T-helper 2 cell (primary cell): ENCODE results near the gene ANKRD13D.
"Not testable (repeated sequence)": the region's sequence is repeated elsewhere in the genome, so short reads cannot be mapped to it uniquely, and the experiment has no call there.

Experiments
- DNase-seq, 5 experiments: peaks; one replicate each; pipeline versions ENCODE4 v3.0.0 to v3.0.0-alpha.2; 2012 to 2022

The ANKRD13D gene

DNA sequence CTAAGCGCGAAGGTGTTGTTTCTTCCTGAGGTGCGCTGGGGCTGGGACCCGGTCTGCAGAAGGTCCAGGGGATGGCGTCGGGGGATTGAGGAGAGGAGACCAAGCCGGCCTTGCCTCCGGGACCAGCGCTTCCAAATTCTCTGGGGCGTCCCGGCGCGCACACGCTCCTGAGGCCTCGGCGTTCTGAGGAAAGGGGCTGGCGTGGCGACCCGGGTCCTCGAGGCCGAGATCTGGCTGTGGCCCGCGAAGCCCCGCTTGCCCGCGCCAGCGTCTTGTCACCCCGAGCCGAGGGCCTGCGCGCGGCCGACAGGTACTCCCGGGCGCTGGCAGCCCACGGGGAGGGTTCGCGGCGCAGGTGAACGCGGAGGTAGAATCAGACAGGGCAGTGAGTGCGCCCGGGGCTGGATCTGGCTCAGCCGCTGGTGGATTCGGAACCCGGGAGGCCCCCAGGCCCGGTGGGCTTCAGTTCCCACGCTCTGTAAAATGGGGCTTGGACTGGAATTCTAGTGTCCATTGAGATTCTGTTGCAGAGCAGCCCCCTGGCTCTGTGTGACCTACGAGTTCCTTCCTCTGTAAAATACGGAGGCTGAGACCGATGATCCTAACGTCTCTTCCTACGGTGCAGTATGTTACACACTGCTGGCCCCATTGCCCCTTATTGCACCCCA is 28.9 kb downstream of the ANKRD13D start:
- peak in 1 of 5 experiments; percentile 30 for DNase-seq

GRCh38 chr11:67318876-67319275 is 29.8 kb downstream of the ANKRD13D start:
- DNase-seq = not testable (repeated sequence)

GRCh38 chr11:67320011-67320410 is 30.9 kb downstream of the ANKRD13D start:
- DNase-seq = no peak

DNA sequence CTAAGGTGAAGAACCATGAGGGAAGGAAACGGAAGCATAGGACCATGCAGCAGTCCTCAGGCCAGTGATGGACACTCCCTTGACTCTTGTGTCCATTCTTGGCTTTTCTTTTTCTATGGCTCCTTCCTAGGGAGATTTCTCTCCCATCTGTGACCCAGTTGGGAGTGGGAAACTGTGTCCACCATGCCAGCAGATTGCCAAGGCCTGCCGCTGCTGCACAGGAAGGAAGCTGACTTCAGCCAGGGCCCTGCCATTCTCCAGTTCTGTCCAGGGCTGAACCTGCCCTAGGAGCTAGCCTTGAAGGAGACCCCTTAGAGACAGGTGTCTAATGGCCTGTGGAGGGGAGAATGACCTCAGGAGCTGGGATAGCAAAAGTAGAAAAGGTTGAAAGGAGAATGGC is 31.6 kb downstream of the ANKRD13D start:
- DNase-seq = no peak

DNA sequence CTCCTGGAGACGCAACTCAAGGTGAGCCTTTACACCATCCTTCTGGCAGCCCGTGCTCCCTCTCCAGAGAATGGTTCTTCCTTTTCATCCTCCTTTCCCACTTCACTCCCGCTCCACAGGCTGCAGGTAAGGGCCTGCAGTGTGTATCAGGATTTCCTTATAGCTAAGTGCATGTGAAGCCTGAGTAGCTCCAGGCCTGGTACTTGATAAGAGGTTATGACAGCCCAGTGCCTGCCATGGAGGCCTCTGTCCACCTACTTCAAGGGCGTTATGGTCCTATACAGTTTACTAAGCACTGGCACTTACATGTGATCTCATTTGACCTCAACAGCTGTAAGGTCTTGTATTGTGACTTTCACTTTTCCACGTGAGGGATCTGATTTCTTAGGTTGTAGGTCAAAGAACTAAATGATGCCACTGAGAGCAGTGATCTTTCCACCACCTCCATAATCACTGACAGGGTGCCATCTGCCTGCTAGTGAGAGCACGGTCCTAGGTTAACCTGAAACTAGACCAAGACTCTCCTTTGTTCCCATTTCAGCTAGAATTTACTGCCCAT is 32.3 kb downstream of the ANKRD13D start:
- DNase-seq = no peak

- DNase-seq = no peak
Measured at GRCh38 chr11:67322049-67322448, 32.9 kb downstream of the ANKRD13D start.

GRCh38 chr11:67323526-67323925 is 34.4 kb downstream of the ANKRD13D start:
- no peak for DNase-seq

DNA sequence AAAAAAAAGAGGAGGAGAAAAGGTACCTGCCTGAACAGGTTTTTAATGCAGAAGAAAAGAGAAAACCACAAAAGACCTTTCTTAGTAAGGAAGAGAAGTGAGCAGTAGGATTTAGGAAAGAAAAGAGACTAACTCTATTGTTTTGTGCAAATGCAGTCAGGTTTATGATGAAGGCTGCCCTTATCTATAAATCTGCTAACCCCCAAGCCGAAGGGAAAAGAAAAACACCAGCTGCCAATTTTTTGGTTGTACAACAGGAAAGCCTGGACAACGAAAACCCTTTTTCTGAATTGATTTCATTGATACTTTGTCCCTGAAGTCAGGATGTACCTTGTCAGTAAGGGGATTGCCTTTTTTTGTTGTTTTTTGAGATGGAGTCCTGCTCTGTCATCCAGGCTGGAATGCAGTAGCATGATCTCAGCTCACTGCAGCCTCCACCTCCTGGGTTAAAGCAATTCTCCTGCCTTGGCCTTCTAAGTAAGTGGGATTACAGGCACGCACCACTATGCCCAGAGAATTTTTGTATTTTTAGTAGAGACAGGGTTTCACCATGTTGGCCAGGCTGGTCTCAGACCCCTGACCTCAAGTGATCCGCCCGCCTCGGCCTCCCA is 43.1 kb downstream of the ANKRD13D start:
- no peak for DNase-seq

DNA sequence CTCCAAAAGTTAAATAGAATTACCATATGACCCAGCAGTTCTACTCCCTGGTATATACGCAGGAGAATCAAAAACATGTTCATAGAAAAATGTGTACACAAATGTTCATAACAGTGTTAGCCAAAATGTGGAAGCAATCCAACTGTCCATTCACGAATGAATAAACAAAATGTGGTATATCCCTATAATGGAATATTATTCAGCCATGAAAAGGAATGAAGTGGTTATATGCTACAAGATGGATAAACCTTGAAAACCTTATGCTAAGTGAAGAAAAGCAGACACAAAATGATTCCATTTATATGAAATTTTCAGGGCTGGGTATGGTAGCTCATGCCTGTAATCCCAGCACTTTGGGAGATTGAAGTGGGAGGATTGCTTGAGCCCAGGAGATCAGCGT is 48.2 kb downstream of the ANKRD13D start:
- DNase-seq = no peak

- DNase-seq = peak in 1 of 5 experiments; percentile 51
Measured at GRCh38 chr11:67344264-67344663, 55.2 kb downstream of the ANKRD13D start.

GRCh38 chr11:67345247-67345919 is 56.3 kb downstream of the ANKRD13D start:
- no peak for DNase-seq

- peak in 1 of 5 experiments; percentile 50 for DNase-seq
Measured at GRCh38 chr11:67345920-67346819, 57.1 kb downstream of the ANKRD13D start.

DNA sequence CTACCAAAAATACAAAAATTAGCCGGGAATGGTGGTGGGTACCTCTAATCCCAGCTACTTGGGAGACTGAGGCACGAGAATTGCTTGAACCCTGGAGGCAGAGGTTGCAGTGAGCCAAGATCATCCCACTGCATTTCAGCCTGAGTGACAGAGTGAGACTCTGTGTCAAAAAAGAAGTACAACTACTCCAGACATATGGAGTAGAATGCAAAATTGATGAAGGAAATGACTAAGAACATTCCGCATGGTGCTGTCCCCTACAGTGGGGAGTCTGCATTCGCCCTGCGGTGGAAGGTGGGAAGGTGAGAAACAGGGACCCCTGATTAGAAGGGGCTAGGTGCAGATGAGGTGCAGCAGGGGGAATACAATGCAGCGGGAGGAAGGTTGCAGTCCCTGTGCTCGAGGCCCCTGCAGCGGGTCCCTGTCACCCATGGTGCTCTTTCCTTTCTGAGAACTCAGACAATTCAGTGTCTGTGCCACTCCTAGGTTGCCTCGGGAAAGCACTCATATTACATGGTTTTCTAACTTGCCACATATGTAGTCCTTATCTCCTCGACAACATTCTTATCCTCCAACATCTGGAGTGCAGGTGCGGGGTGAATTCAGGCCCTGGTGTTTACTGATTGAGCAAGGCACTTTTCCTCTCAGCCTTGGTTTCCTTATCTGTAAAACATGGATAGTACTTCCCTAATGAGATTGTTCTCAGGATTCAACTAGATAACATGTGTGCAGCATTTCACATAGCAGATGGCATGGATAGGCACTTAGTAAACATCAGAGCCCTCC is 59.1 kb downstream of the ANKRD13D start:
- DNase-seq = no peak

DNA sequence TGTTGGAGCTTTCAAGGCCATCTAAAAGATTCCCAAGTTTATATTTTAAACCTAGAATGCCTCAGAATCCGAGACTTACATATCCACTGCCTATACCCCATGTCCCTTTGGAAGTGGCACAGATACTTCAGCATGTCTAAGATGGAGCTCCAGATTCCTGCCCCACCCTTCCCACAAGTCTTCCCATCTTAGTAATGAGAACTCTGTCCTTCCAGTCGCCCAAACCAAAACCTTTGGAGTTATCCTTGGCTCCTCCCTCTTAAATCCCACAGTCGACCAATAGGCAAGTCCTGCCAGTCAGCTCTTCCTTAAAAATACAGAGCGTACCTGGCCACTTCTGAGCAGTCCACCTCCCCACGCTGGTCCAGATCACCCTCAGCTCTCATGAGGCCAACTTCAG is 59.9 kb downstream of the ANKRD13D start:
- no peak for DNase-seq

- DNase-seq = no peak
Measured at GRCh38 chr11:67349457-67349856, 60.4 kb downstream of the ANKRD13D start.

DNA sequence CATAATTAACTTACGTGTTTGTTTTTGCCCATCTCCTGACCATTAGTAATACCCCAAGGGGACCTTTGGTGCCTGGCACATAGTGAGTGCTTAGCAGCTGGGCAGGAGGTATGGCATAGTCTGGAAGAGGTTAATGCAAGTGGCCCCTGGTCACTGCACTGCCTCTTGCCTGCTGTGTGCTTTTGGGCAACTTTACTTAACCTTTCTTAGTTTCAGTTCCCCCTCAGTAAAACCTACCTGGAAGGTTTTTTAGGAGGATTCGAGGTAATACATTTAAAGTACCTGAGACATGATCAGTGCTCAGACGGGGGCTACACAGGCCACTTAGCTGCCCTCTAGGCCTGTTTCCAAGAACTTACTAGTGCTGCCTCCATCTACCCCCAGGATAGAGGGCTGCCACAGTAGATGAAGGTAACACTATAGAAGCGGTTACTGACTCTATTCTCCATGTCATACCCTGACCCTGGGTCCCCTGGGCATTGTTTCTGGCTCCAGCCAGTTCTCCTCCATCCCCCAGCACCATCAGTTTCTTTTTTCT is 60.9 kb downstream of the ANKRD13D start:
- no peak for DNase-seq

DNA sequence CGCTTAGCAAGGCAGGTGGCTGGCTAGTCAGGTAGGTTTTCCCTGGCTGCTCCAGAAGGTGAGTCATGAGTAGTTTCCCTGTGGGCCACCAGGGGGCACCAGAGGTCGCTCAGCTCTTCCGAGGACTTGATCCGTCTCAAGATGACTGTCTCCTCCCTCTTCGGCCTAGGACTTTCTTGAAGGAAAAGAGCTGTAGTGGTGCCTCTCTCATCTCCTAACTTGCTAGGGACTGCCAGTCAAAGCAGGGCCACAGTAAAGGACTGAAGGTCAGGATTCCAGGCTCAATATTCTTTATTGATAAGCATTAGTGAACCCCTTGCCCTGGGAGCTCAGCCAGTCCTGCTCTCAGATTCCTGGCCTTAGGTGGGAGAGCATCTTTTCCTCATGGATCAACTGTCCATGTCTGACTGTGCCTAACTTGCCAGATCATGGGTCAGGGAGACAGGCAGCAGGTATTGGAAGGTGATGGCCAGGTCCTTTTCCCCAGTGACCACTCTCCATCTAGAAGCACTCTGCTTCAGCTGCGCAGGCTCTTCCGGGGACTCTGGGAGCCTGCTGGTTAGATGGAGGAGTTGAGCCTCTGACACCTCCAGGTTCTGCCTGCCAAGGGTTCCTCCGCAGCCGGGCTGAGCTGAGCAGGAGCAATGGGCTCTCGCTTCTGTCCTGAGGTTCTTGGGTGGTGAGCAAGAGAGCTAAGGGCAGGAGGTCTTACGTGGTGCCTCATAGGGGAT is 62.3 kb downstream of the ANKRD13D start:
- DNase-seq = peak; percentile 44 to 77 (median 52)
